OCI-LY7 (cell line): ENCODE results near the gene MMAB. TPM values are rescaled to one million over a fixed set of nuclear protein-coding genes. Genes with fewer than 3 reads are reported as not detected.

Experiments
- BruUV-seq: library from RNA; stranded (reverse); fragments of 400-500 nt; replicated peaks from 2 replicates; lab custom pipeline; 2021; lab: Mats Ljungman, UMichigan
- CTCF ChIA-PET: fragments of 300-600 bp; sonication (Branson Sonifier 250); formaldehyde crosslinking; loops from one replicate; lab custom pipeline; 2022; ENCODE audit warnings: antibody characterized with exemption; ENCODE audit not compliant: unreplicated experiment; lab: Charles Lee
- POLR2A ChIA-PET: fragments of 300-600 bp; sonication (Branson Sonifier 250); formaldehyde crosslinking; loops from one replicate; lab custom pipeline; 2022; ENCODE audit warnings: antibody characterized with exemption; lab: Charles Lee
- DNase-seq: peaks from one replicate; pipeline ENCODE4 v3.0.0-alpha.2; 2015; ENCODE audit warnings: low spot score
- H2AFZ ChIP-seq: fragments of 200-600 bp; sonication (generic), shearing (Covaris generic); 2 replicates; pipeline ENCODE4 v1.6.1; 2014; ENCODE audit warnings: mild to moderate bottlenecking, antibody characterized with exemption, low read length, moderate library complexity
- H3K27ac ChIP-seq: fragments of 200-600 bp; sonication (generic); 2 replicates; pipeline ENCODE4 v1.5.1; 2014; ENCODE audit warnings: mixed run types, low read depth, mild to moderate bottlenecking, moderate library complexity, low read length, inconsistent platforms; ENCODE audit not compliant: poor library complexity, severe bottlenecking
- H3K36me3 ChIP-seq: fragments of 200-600 bp; sonication (generic); 2 replicates; pipeline ENCODE4 v1.6.1; 2014; ENCODE audit warnings: mild to moderate bottlenecking, antibody characterized with exemption, low read length, moderate library complexity, mixed read lengths; ENCODE audit not compliant: insufficient read depth
- H3K4me1 ChIP-seq: fragments of 200-600 bp; sonication (generic); 2 replicates; pipeline ENCODE4 v1.5.1; 2014; ENCODE audit warnings: mild to moderate bottlenecking, low read length; ENCODE audit not compliant: insufficient read depth, poor library complexity, severe bottlenecking
- H3K4me2 ChIP-seq: fragments of 200-600 bp; sonication (generic); 2 replicates; pipeline ENCODE4 v1.6.1; 2014; ENCODE audit warnings: mild to moderate bottlenecking, low read length
- H3K4me3 ChIP-seq: fragments of 200-600 bp; sonication (generic); 2 replicates; pipeline ENCODE4 v1.5.1; 2014; ENCODE audit warnings: mild to moderate bottlenecking, low read depth, low read length; ENCODE audit not compliant: poor library complexity, severe bottlenecking
- H3K79me2 ChIP-seq: fragments of 200-600 bp; sonication (generic); 2 replicates; pipeline ENCODE4 v1.6.1; 2016; ENCODE audit warnings: low read depth, mild to moderate bottlenecking, low read length, moderate library complexity, mixed read lengths; ENCODE audit not compliant: insufficient read depth
- H3K9me2 ChIP-seq: fragments of 200-600 bp; sonication (generic); 2 replicates; pipeline ENCODE4 v1.6.1; 2016; ENCODE audit warnings: mild to moderate bottlenecking, low read length, mixed read lengths; ENCODE audit not compliant: insufficient read depth
- H3K9me3 ChIP-seq: fragments of 200-600 bp; sonication (generic); 2 replicates; pipeline ENCODE4 v1.6.1; 2014; ENCODE audit warnings: mild to moderate bottlenecking, mixed run types, low read length, mixed read lengths
- H4K20me1 ChIP-seq: fragments of 200-600 bp; sonication (generic); 2 replicates; pipeline ENCODE4 v1.6.1; 2014; ENCODE audit warnings: mild to moderate bottlenecking, antibody characterized with exemption, low read length, moderate library complexity, mixed read lengths; ENCODE audit not compliant: insufficient read depth
- EZH2phosphoT487 ChIP-seq: fragments of 200-600 bp; sonication (generic); IDR thresholded peaks from 2 replicates; pipeline ENCODE4 v1.6.1; 2018; ENCODE audit warnings: low read depth, borderline replicate concordance, mild to moderate bottlenecking, mixed run types, antibody characterized with exemption, low read length, moderate library complexity, mixed read lengths
- intact Hi-C: fragments of 100-400 bp; cut with micrococcal nuclease; formaldehyde crosslinking; loops from one replicate; pipeline ENCODE4 v1.10.0; 2022; ENCODE audit not compliant: unreplicated experiment
- total RNA-seq, 2 experiments: library from RNA; depleted of rRNA in 1 of 2; stranded (reverse); fragments of >200 nt in 1 of 2; shearing (Covaris generic) in 1 of 2; gene quantifications; 2 replicates each; pipeline ENCODE4 v1.2.3, GENCODE V29; 2014 to 2022
- TF ChIP-seq, protein P1 (sequence below): fragments of 200-600 bp; sonication (generic); conservative IDR thresholded peaks from 2 replicates; pipeline ENCODE4 v1.5.1; 2014; ENCODE audit warnings: mild to moderate bottlenecking, antibody characterized with exemption, low read length, moderate library complexity, mixed read lengths

Gene MMAB
- total RNA-seq, 2 experiments from 2014 or later, result 59.8 to 90.0 TPM

DNA sequence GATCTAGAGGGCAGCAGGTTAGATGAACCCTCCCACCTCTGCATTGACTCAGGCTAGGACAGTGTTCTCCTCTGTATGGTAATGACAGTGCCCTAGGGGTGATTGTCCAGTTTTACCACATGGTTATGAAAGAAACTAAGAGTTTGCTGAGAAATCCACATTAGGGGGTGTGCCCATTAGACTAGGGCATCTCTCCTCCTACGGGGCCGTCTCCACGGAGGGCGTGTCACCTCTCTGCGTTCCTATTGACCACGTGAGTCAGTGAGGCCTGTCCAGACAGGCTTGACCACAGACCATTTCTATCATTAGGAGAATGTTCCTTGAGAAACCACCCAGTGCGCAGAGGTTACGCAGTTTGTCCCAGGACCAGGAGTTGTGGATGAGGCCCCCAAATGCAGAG, 8.6 kb upstream of the MMAB start:
- H3K4me2 ChIP-seq, result no peak overlapping the region
- no peak overlapping the region for H3K4me3 ChIP-seq
- H3K9me3 ChIP-seq, result no peaks in the 10 kb centered on the region
- ChIA-PET POLR2A (interaction anchor here (3.2 kb wide), 1 partner anchor 9 kb away, joined by 14 read pairs; the partner anchor contains the start of genes MMAB and MVK), CTCF (no interaction called here)
- H2AFZ ChIP-seq, result no peak overlapping the region
- H3K27ac ChIP-seq, result no peak overlapping the region
- H3K79me2 ChIP-seq, result no peaks in the 10 kb centered on the region
- no peaks in the 10 kb centered on the region for H3K4me1 ChIP-seq
- H3K36me3 ChIP-seq, result peaks cover 52% of the 10 kb centered on the region
- H3K9me2 ChIP-seq, result no peaks in the 10 kb centered on the region
- intact Hi-C loops, result no loop called here
- DNase-seq, result no peak
- TF ChIP-seq EZH2phosphoT487, result no peak
- TF ChIP-seq, protein P1, sequence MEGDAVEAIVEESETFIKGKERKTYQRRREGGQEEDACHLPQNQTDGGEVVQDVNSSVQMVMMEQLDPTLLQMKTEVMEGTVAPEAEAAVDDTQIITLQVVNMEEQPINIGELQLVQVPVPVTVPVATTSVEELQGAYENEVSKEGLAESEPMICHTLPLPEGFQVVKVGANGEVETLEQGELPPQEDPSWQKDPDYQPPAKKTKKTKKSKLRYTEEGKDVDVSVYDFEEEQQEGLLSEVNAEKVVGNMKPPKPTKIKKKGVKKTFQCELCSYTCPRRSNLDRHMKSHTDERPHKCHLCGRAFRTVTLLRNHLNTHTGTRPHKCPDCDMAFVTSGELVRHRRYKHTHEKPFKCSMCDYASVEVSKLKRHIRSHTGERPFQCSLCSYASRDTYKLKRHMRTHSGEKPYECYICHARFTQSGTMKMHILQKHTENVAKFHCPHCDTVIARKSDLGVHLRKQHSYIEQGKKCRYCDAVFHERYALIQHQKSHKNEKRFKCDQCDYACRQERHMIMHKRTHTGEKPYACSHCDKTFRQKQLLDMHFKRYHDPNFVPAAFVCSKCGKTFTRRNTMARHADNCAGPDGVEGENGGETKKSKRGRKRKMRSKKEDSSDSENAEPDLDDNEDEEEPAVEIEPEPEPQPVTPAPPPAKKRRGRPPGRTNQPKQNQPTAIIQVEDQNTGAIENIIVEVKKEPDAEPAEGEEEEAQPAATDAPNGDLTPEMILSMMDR, result no peak
- H4K20me1 ChIP-seq, result no peaks in the 10 kb centered on the region
- BruUV-seq, result no TSS peak

DNA sequence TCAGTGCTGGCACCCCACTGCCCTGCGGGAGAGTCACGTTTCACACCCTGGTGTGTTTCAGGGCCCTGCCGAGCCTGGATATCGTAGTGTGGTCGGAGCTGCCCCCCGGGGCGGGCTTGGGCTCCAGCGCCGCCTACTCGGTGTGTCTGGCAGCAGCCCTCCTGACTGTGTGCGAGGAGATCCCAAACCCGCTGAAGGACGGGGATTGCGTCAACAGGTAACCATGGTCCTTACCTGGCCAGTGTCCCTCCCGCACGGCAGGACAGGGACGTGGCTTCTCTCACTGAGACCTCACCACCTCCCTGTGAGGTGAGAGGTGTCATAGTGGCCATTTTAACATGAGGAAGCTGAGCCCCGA, 8.0 kb upstream of the MMAB start:
- Histone ChIP-seq H3K4me3 (no peak overlapping the region), H3K4me2 (no peak overlapping the region), H4K20me1 (no peaks in the 10 kb centered on the region), H3K79me2 (no peaks in the 10 kb centered on the region), H3K27ac (no peak overlapping the region), H2AFZ (no peak overlapping the region), H3K9me2 (no peaks in the 10 kb centered on the region), H3K9me3 (no peaks in the 10 kb centered on the region), H3K4me1 (no peaks in the 10 kb centered on the region), H3K36me3 (peaks cover 56% of the 10 kb centered on the region)
- no peak for TF ChIP-seq EZH2phosphoT487
- TF ChIP-seq, protein P1, result no peak
- ChIA-PET POLR2A (interaction anchor here (0.6 kb wide), 1 partner anchor 312 kb away, joined by 3 read pairs; no protein-coding TSS in a partner anchor), CTCF (no interaction called here)
- BruUV-seq, result no TSS peak
- DNase-seq, result no peak
- intact Hi-C loops, result no loop called here

DNA sequence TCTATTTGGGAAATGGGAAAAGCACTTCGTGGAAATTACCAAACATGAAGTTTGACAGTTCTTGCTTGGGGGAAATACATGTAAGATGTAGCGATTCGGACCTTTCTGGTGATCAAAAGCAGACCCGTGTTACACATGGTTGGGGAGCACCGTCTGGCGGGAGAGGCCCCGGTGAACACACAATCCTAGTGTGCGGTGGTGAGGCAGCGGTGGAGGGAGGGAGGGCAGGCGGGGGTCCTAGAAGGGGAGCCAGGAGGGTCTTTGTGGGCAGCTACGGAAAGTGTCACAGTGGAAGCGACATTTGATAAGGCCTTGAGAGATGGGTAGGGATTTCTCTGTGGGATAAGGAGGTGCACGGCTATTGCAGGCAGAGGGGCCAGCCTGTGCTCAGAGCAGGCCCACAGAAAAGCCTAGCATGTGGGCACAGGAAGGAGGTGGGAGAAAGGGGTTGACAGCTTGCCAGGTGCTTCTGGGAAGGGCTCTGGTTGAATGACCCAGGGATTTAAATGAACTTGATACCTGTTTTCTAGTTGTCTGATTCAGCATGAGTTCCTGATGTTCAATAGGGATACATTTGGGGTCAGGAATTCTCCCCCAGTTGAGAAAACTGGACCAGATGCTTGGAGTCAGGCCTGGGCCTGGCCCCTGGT, 7.5 kb upstream of the MMAB start:
- BruUV-seq, result no TSS peak
- Histone ChIP-seq H3K4me1 (no peaks in the 10 kb centered on the region), H2AFZ (no peak overlapping the region), H4K20me1 (no peaks in the 10 kb centered on the region), H3K9me3 (no peaks in the 10 kb centered on the region), H3K79me2 (no peaks in the 10 kb centered on the region), H3K27ac (no peak overlapping the region), H3K36me3 (peaks cover 61% of the 10 kb centered on the region), H3K4me3 (no peak overlapping the region), H3K4me2 (no peak overlapping the region), H3K9me2 (no peaks in the 10 kb centered on the region)
- ChIA-PET POLR2A (interaction anchor here (0.6 kb wide), 1 partner anchor 312 kb away, joined by 3 read pairs; no protein-coding TSS in a partner anchor), CTCF (no interaction called here)
- DNase-seq, result no peak
- no peak for TF ChIP-seq EZH2phosphoT487
- TF ChIP-seq, protein P1, result no peak
- intact Hi-C loops, result no loop called here
